Central memory CD8-positive, alpha-beta T cell (primary cell): ENCODE measurements around the gene SPRED2.

Source experiments
- ATAC-seq: fragments of 150-1000 bp; cut with Tn5 transposase; replicated peaks from 2 replicates; pipeline ENCODE4 v1.10.0; 2022; ENCODE audit warnings: mild to moderate bottlenecking, moderate FRiP score, moderate number of reproducible peaks; ENCODE audit not compliant: poor library complexity, severe bottlenecking; ENCODE audit errors: extremely low read depth
- DNase-seq, 2 donors: peaks; one replicate each; pipeline ENCODE4 v3.0.0; 2021; ENCODE audit warnings: low spot score in 2 of 2
- H3K27ac Mint-ChIP-seq: one replicate; pipeline ENCODE4 v1.8.0; 2022; ENCODE audit warnings: low read depth, mild to moderate bottlenecking, moderate library complexity, mixed read lengths
- H3K27me3 Mint-ChIP-seq: one replicate; pipeline ENCODE4 v1.8.0; 2022; ENCODE audit warnings: mixed read lengths
- H3K36me3 Mint-ChIP-seq: one replicate; pipeline ENCODE4 v1.8.0; 2022; ENCODE audit warnings: mild to moderate bottlenecking, moderate library complexity, mixed read lengths; ENCODE audit not compliant: insufficient read depth
- H3K4me1 Mint-ChIP-seq: one replicate; pipeline ENCODE4 v1.8.0; 2022; ENCODE audit warnings: mixed read lengths
- H3K4me3 Mint-ChIP-seq: one replicate; pipeline ENCODE4 v1.8.0; 2022; ENCODE audit warnings: mild to moderate bottlenecking, moderate library complexity, mixed read lengths
- H3K9me3 Mint-ChIP-seq: one replicate; pipeline ENCODE4 v1.8.0; 2022; ENCODE audit warnings: mixed read lengths

Gene SPRED2

GRCh38 chr2:65292461-65293011, 139.9 kb downstream of the SPRED2 start:
- Mint-ChIP-seq H3K36me3 (no peaks in the 10 kb centered on the region), H3K27me3 (peaks cover 13% of the 10 kb centered on the region), H3K4me3 (no peak overlapping the region), H3K27ac (no peak overlapping the region), H3K4me1 (no peaks in the 10 kb centered on the region), H3K9me3 (no peaks in the 10 kb centered on the region)
- ATAC-seq (no peak), DNase-seq (no peak)

- Mint-ChIP-seq H3K36me3 (no peaks in the 10 kb centered on the region), H3K4me3 (no peak overlapping the region)
Observed at GRCh38 chr2:65292106-65292400, 140.3 kb downstream of the SPRED2 start.

GRCh38 chr2:65291216-65292105, 140.9 kb downstream of the SPRED2 start:
- Mint-ChIP-seq H3K9me3 (no peaks in the 10 kb centered on the region), H3K27ac (no peak overlapping the region), H3K27me3 (peaks cover 13% of the 10 kb centered on the region), H3K4me3 (no peak overlapping the region), H3K36me3 (no peaks in the 10 kb centered on the region), H3K4me1 (no peaks in the 10 kb centered on the region)
- no peak for DNase-seq
- ATAC-seq: no peak

More at GRCh38 chr2:65292106-65292400, 140.3 kb downstream of the SPRED2 start:
- no peaks in the 10 kb centered on the region for H3K4me1 Mint-ChIP-seq
- H3K27ac Mint-ChIP-seq: no peak overlapping the region
- DNase-seq: no peak
- ATAC-seq: no peak
- H3K27me3 Mint-ChIP-seq: peaks cover 13% of the 10 kb centered on the region
- no peaks in the 10 kb centered on the region for H3K9me3 Mint-ChIP-seq

GRCh38 chr2:65287364-65287763, 145.0 kb downstream of the SPRED2 start:
- H3K27me3 Mint-ChIP-seq: no peaks in the 10 kb centered on the region
- no peak overlapping the region for H3K27ac Mint-ChIP-seq
- no peaks in the 10 kb centered on the region for H3K9me3 Mint-ChIP-seq
- H3K4me1 Mint-ChIP-seq: no peaks in the 10 kb centered on the region
- ATAC-seq: no peak
- no peaks in the 10 kb centered on the region for H3K36me3 Mint-ChIP-seq
- DNase-seq: no peak
- no peak overlapping the region for H3K4me3 Mint-ChIP-seq

GRCh38 chr2:65282477-65283053, 149.8 kb downstream of the SPRED2 start:
- no peaks in the 10 kb centered on the region for H3K9me3 Mint-ChIP-seq
- H3K27ac Mint-ChIP-seq: no peak overlapping the region
- H3K27me3 Mint-ChIP-seq: no peaks in the 10 kb centered on the region
- ATAC-seq (no peak), DNase-seq (no peak)
- H3K4me1 Mint-ChIP-seq: peaks cover 12% of the 10 kb centered on the region
- H3K36me3 Mint-ChIP-seq: no peaks in the 10 kb centered on the region
- H3K4me3 Mint-ChIP-seq: no peak overlapping the region

- Mint-ChIP-seq H3K27me3 (no peaks in the 10 kb centered on the region), H3K36me3 (no peaks in the 10 kb centered on the region), H3K27ac (no peak overlapping the region)
Observed at GRCh38 chr2:65281627-65282351, 150.6 kb downstream of the SPRED2 start.

GRCh38 chr2:65279756-65280155, 152.6 kb downstream of the SPRED2 start:
- Mint-ChIP-seq H3K4me3 (no peak overlapping the region), H3K9me3 (no peaks in the 10 kb centered on the region), H3K27ac (no peak overlapping the region)

More at GRCh38 chr2:65281627-65282351, 150.6 kb downstream of the SPRED2 start:
- no peak for ATAC-seq
- DNase-seq: no peak
- no peak overlapping the region for H3K4me3 Mint-ChIP-seq
- H3K4me1 Mint-ChIP-seq: peaks cover 12% of the 10 kb centered on the region
- H3K9me3 Mint-ChIP-seq: no peaks in the 10 kb centered on the region

GRCh38 chr2:65278531-65278981, 153.8 kb downstream of the SPRED2 start:
- Mint-ChIP-seq H3K4me3 (no peak overlapping the region), H3K27me3 (no peaks in the 10 kb centered on the region), H3K36me3 (peaks cover 8% of the 10 kb centered on the region), H3K9me3 (no peaks in the 10 kb centered on the region), H3K4me1 (peaks cover 12% of the 10 kb centered on the region), H3K27ac (no peak overlapping the region)
- ATAC-seq: no peak
- DNase-seq: no peak

More at GRCh38 chr2:65279756-65280155, 152.6 kb downstream of the SPRED2 start:
- Mint-ChIP-seq H3K27me3 (no peaks in the 10 kb centered on the region), H3K36me3 (peaks cover 4% of the 10 kb centered on the region), H3K4me1 (peaks cover 12% of the 10 kb centered on the region)
- ATAC-seq: no peak
- no peak for DNase-seq

GRCh38 chr2:65277791-65278483, 154.5 kb downstream of the SPRED2 start:
- H3K4me3 Mint-ChIP-seq: no peak overlapping the region
- no peaks in the 10 kb centered on the region for H3K27me3 Mint-ChIP-seq
- H3K27ac Mint-ChIP-seq: no peak overlapping the region
- H3K36me3 Mint-ChIP-seq: peaks cover 11% of the 10 kb centered on the region
- peaks cover 12% of the 10 kb centered on the region for H3K4me1 Mint-ChIP-seq
- no peak for ATAC-seq
- no peak for DNase-seq
- no peaks in the 10 kb centered on the region for H3K9me3 Mint-ChIP-seq

- no peaks in the 10 kb centered on the region for H3K27me3 Mint-ChIP-seq
- no peak for DNase-seq
Observed at GRCh38 chr2:65277118-65277517, 155.3 kb downstream of the SPRED2 start.

GRCh38 chr2:65276609-65277008, 155.8 kb downstream of the SPRED2 start:
- Mint-ChIP-seq H3K36me3 (peaks cover 21% of the 10 kb centered on the region), H3K27me3 (no peaks in the 10 kb centered on the region), H3K4me1 (peaks cover 12% of the 10 kb centered on the region), H3K4me3 (no peak overlapping the region), H3K9me3 (no peaks in the 10 kb centered on the region), H3K27ac (no peak overlapping the region)
- DNase-seq (no peak), ATAC-seq (no peak)

More at GRCh38 chr2:65277118-65277517, 155.3 kb downstream of the SPRED2 start:
- no peak for ATAC-seq
- no peak overlapping the region for H3K27ac Mint-ChIP-seq
- no peak overlapping the region for H3K4me3 Mint-ChIP-seq
- H3K9me3 Mint-ChIP-seq: no peaks in the 10 kb centered on the region
- peaks cover 17% of the 10 kb centered on the region for H3K36me3 Mint-ChIP-seq
- H3K4me1 Mint-ChIP-seq: peaks cover 12% of the 10 kb centered on the region
